Measurements from ENCODE around the gene HAPSTR1. TPM values are rescaled to one million over a fixed set of nuclear protein-coding genes. Genes with fewer than 3 reads are reported as not detected.
"Not testable (repeated sequence)": the region's sequence is repeated elsewhere in the genome, so short reads cannot be mapped to it uniquely, and the experiment has no call there.

HAPSTR1 gene
- total RNA-seq, 2 donors from 2014 or later: 31.9 to 32.6 TPM

DNA sequence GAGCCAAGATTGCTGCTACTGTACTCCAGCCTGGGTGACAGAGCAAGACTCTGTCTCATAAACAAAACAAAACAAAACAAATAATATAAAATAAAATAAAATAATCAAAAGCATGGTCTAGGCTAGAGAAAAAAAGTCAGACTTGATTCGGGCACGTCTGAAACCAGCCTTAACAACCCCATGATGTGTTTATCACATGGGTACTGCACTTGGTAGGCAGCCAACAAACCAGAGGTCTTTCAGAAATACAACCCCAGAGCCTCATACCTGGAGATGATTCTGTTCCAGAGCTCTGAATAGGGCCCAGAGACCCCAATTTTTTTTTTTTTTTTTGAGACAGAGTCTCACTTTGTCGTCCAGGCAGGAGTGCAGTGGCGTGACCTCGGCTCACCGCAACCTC, 9.6 kb upstream of the HAPSTR1 start:
- intact Hi-C loops (cut with DNase I): no loop called here
- no peak for DNase-seq
- WGBS, 2 donors: 73 to 77% methylated on average over 6 of the region's 6 CpGs
- H3K27me3 ChIP-seq: no peaks in the 10 kb centered on the region
- no peak overlapping the region for H3K4me3 ChIP-seq
- no peaks in the 10 kb centered on the region for H3K4me1 ChIP-seq
- no peak for ATAC-seq
- H3K9me3 ChIP-seq: no peaks in the 10 kb centered on the region
- no peak overlapping the region for H3K27ac ChIP-seq
- no peaks in the 10 kb centered on the region for H3K36me3 ChIP-seq (replicated peaks in 1 of 2; ENCODE audit: insufficient read depth in 1 of 2, low read depth in 2 of 2)
- TF ChIP-seq, protein P1, sequence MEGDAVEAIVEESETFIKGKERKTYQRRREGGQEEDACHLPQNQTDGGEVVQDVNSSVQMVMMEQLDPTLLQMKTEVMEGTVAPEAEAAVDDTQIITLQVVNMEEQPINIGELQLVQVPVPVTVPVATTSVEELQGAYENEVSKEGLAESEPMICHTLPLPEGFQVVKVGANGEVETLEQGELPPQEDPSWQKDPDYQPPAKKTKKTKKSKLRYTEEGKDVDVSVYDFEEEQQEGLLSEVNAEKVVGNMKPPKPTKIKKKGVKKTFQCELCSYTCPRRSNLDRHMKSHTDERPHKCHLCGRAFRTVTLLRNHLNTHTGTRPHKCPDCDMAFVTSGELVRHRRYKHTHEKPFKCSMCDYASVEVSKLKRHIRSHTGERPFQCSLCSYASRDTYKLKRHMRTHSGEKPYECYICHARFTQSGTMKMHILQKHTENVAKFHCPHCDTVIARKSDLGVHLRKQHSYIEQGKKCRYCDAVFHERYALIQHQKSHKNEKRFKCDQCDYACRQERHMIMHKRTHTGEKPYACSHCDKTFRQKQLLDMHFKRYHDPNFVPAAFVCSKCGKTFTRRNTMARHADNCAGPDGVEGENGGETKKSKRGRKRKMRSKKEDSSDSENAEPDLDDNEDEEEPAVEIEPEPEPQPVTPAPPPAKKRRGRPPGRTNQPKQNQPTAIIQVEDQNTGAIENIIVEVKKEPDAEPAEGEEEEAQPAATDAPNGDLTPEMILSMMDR (IDR thresholded peaks at IDR 0.05): no peak
- no peak for TF ChIP-seq POLR2A (IDR thresholded peaks at IDR 0.05)

DNA sequence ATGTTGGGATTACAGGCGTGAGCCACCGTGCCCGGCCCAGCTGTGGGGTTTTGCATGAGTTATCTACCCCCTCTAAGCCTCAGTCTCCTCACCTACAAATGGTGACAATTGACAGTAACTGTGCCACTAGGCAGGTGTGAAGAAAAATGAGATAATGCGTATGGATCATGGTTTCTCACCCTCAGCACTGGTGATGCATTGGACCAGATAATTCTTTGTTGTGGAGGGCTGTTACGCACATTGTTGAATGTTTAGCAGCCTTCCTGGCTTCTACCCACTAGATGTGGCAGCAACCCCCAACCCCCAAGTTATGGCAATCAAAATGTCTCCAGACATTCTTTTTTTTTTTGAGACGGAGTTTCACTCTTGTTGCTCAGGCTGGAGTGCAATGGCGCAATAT, 9.0 kb upstream of the HAPSTR1 start:
- H3K36me3 ChIP-seq (replicated peaks in 1 of 2; ENCODE audit: insufficient read depth in 1 of 2, low read depth in 2 of 2): no peaks in the 10 kb centered on the region
- no peaks in the 10 kb centered on the region for H3K4me1 ChIP-seq
- no peak overlapping the region for H3K27ac ChIP-seq
- no peak overlapping the region for H3K4me3 ChIP-seq
- ATAC-seq: no peak
- intact Hi-C loops (cut with DNase I): no loop called here
- WGBS, 2 donors: 74 to 92% methylated on average over 7 of the region's 7 CpGs
- H3K9me3 ChIP-seq: no peaks in the 10 kb centered on the region
- no peaks in the 10 kb centered on the region for H3K27me3 ChIP-seq
- no peak for DNase-seq
- TF ChIP-seq, protein P1 (IDR thresholded peaks at IDR 0.05): no peak
- TF ChIP-seq POLR2A (IDR thresholded peaks at IDR 0.05): no peak

DNA sequence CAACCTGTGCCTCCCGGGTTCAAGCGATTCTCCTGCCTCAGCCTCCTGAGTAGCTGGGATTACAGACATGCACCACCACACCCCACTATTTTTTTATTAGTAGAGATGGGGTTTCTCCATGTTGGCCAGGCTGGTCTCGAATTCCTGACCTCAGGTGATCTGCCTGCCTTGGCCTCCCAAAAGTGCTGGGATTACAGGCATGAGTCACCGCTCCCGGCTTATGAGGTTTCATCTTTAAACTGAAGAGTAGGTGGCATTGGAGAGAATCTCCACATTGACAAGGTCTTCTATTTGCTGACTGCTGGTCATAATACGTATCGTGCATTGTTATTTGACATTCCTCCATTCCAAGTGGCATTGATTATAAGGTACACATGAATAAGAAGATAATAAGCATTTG, 3.7 kb upstream of the HAPSTR1 start:
- H3K4me1 ChIP-seq: peaks cover 11% of the 10 kb centered on the region
- WGBS, 2 donors: 91 to 92% methylated on average over 7 of the region's 7 CpGs
- H3K27me3 ChIP-seq; intact Hi-C loops (cut with DNase I); H3K27ac ChIP-seq; H3K36me3 ChIP-seq (replicated peaks in 1 of 2; ENCODE audit: insufficient read depth in 1 of 2, low read depth in 2 of 2); H3K4me3 ChIP-seq; H3K9me3 ChIP-seq; ATAC-seq; DNase-seq: not testable (repeated sequence)

DNA sequence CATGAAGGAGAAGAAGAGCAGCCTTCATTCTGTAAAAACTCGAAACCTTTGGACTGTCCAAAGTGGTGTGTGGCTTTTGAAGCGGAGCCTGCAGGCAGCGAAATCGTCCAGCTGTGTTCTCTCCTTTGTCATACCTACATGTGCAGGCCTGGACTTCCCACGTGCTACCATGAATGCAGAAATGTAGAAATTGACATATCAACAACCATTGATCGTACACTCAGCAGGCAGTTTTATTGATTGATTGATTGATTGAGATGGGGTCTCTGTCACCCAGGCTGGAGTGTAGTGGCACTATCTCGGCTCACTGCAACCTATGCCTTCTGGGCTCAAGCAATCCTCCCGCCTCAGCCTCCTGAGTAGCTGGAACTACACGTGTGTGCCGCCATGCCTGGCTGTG, 2.6 kb upstream of the HAPSTR1 start:
- Histone ChIP-seq H3K27ac (no peak overlapping the region), H3K9me3 (no peaks in the 10 kb centered on the region), H3K4me1 (peaks cover 18% of the 10 kb centered on the region), H3K27me3 (no peaks in the 10 kb centered on the region), H3K36me3 (replicated peaks in 1 of 2; ENCODE audit: insufficient read depth in 1 of 2, low read depth in 2 of 2) (no peaks in the 10 kb centered on the region), H3K4me3 (no peak overlapping the region)
- TF ChIP-seq, protein P1 (IDR thresholded peaks at IDR 0.05): no peak
- WGBS, 2 donors: 87 to 88% methylated on average over 9 to 10 of the region's 10 CpGs
- intact Hi-C loops (cut with DNase I): no loop called here
- DNase-seq (no peak), ATAC-seq (no peak)

DNA sequence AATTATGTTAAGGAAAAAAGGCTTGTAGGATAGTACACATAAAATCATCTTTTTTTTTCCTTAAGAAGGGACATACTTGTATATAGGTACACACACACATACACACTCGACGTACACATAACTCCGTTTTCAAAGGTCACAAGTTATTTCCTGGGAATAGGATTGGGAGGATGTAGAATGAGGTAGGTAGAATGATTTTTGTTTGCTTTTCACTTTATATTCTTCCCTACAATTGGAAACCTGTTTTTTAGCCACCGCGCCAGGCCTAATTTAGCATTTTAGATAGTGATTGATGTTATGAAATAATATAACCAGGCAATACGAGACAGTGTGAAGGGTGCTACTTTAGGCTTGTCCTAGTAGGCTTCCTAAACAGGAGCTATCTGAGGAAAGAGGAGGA, 1.8 kb upstream of the HAPSTR1 start:
- DNase-seq (no peak), ATAC-seq (no peak)
- Histone ChIP-seq H3K27me3 (no peaks in the 10 kb centered on the region), H3K36me3 (replicated peaks in 1 of 2; ENCODE audit: insufficient read depth in 1 of 2, low read depth in 2 of 2) (no peaks in the 10 kb centered on the region), H3K4me3 (no peak overlapping the region), H3K9me3 (no peaks in the 10 kb centered on the region), H3K27ac (peak overlapping the region in 2 of 4 donors; percentile 76 to 84), H3K4me1 (peaks cover 26% of the 10 kb centered on the region)
- intact Hi-C loops (cut with DNase I): no loop called here
- TF ChIP-seq, protein P1 (IDR thresholded peaks at IDR 0.05): no peak
- no peak for TF ChIP-seq POLR2A (IDR thresholded peaks at IDR 0.05)
- 86 to 87% methylated on average over 6 of the region's 6 CpGs for WGBS, 2 donors

All from body of pancreas (tissue), 4 donors.